HTR-8/SVneo (cell line): ENCODE measurements around the gene CFAP20DC.
"Not testable (repeated sequence)": the region's sequence is repeated elsewhere in the genome, so short reads cannot be mapped to it uniquely, and the experiment has no call there.

Source experiments
- DNase-seq: peaks from one replicate; pipeline ENCODE4 v3.0.0; 2011; ENCODE audit warnings: low spot score, mixed read lengths; ENCODE audit not compliant: insufficient read length
- FAIRE-seq: peaks from 2 replicates; lab custom pipeline; 2011; peaks lifted over from hg19 to GRCh38; lab: Jason Lieb, UNC

CFAP20DC gene

GRCh38 chr3:58708983-58709382 is 340.8 kb downstream of the CFAP20DC start:
- not testable (repeated sequence) for FAIRE-seq, DNase-seq

DNA sequence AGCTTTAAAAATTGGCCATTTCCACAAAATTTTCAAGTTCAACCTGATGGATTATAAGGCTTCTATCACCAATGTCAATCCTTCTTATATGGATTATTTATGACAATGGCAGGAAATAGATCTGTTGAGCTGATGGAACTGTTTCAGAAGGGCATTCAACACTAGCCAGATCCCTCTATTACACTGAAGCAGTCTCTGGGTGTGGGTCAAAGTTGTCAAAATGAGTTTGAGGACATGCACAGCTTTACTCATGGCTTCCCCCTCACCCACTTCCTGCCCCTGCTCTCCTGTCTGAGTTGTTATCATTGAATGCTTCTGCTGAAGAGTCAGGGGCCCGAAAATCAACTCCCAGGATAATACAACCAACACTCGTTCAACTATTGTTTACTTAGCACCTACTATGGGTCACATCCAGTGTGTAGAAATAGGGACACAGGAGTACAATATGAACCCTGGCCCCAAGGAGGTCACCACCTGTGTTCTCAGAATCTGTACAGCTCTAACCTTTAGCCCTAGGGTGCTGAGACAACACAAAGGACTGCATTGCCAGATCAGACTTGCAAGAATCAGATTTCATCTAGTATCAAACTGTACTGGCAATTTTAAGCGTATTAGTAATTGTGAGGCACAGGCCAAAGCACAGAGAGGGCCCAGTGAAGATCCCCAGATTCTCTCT is 341.6 kb downstream of the CFAP20DC start:
- FAIRE-seq (no peak), DNase-seq (no peak)

DNA sequence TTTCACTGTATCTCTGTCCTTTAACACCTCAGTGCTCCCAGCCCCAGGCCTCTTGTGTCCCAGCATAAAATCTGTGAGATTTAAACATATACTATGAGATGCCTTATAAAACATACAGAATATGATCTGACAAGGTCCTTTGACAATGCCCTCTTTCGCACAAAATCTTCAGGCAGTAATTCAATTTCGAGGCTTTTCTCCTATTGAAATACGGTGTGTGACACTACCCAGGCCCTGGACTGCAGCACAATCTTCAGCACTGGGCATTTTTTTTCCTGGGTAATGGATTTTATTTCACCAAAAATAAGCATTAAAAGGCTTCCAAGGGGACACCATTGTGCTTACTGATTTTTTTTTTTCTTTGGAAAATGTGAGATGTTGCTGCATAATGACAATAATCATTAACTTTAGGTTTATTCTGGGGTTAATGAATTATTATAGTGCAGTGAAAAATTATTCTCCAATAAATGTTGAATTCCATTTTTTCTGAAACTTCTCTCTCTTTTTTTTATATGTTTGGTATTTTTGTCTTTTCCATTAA is 342.4 kb downstream of the CFAP20DC start:
- no peak for FAIRE-seq

DNA sequence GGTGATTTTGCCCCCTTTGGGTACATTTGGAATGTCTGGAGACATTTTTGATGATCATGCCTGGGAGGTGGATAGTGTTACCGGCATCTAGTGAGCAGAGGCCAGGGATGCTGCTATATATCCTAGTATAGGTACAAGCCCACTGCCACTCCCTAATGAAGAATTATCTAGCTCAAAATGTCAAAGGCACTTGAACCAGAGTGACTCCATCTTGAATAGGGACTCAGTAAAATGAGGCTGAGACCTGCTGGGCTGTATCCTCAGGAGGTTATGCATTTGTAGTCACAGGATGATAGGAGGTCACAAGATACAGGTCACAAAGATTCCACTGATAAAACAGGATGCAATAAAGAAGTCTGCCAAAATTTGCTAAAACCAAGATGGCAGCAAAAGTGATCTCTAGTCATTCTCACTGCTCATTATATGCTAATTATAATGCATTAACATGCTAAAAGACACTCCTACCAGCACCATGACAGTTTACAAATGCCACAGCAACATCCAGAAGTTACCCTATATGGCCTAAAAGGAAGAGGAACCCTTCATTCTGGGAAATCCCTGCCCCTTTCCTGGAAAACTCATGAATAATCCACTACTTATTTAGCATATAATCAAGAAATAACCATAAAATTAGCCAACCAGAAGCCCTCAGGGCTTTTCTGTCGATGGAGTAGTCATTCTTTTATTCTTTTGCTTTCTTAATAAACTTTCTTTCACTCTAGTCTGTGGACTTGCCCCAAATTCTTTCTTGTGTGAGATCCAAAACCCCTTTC is 343.2 kb downstream of the CFAP20DC start:
- DNase-seq (no peak), FAIRE-seq (no peak)

More for the DNA sequence above, 342.4 kb downstream of the CFAP20DC start:
- no peak for DNase-seq

DNA sequence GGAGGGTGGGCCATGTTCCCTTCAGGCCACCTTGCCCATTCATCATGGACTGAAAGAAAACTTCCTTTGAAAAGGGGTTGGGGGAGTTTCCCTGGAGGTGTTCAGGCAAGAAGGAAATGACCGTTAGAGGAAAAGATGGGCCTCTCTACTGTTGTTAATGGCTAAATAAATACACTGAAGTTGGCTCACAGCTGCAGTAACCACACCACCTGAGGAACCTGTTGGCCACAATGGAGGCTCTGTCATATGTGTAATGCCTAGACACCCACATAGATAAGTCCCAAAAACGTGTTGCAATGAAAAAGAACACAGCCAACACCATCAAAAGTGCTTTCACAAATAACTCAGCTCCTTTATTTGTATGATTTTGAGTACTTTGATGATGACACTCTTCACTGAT is 345.1 kb downstream of the CFAP20DC start:
- DNase-seq: no peak
- FAIRE-seq: no peak

- FAIRE-seq, DNase-seq: not testable (repeated sequence)
Observed at GRCh38 chr3:58704304-58704703, 345.5 kb downstream of the CFAP20DC start.

DNA sequence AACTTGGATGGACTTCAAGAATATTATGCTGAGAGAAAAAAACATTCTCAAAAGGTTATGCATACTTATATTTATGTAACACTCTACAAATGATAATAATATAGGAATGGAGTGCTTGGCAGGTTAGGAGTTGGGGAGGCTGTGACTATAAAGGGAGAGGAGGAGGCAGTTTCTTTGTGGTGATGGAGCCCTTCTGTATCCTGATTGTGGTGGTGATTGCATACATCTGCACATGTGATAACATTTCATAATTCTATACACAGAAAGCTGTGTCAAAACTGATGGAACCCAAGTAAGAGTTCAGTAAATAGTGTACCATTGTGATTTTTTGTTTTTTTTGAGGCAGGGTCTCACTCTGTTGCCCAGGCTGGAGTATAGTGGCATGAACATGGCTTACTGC is 351.6 kb downstream of the CFAP20DC start:
- no peak for DNase-seq
- no peak for FAIRE-seq

DNA sequence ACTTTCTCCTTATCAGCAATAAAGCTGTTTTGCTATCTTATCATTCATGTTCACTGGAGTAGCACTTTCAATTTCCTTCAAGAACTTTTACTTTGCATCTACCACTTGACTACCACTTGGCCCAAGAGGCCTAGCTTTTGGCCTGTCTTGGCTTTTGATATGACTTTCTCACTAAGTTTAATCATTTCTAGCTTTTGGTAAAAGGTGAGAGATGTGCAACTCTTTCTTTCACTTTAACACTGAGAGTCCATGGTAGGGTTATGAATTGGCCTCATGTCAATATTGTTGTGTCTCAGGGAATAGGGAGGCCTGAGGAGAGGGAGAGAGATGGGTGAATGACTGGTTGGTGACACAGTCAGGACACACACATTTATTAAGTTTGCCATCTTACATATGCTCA is 352.3 kb downstream of the CFAP20DC start:
- FAIRE-seq: no peak

GRCh38 chr3:58696813-58697212 is 353.0 kb downstream of the CFAP20DC start:
- FAIRE-seq: not testable (repeated sequence)

More for the DNA sequence above, 352.3 kb downstream of the CFAP20DC start:
- DNase-seq: no peak

DNA sequence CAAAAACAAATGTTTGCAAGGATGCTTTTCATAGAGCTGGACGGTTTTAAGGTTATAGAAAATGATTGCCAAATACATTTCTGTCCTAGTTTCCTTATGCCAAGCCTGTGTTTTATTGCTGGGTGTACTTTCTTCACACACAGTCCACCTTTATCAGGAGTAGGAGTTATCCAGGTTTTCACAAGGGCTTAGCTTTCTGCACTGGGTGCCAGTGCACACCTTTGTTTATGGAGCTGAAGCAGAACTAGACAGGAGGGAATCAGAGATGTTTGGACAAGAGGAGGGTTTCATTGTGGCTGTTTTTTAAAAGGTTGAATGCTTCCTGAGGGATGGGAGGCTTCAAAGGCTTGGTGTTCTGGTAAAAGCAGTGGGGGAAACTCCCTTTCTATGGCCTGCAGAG is 353.7 kb downstream of the CFAP20DC start:
- DNase-seq: no peak
- no peak for FAIRE-seq

More at GRCh38 chr3:58696813-58697212, 353.0 kb downstream of the CFAP20DC start:
- DNase-seq: not testable (repeated sequence)

GRCh38 chr3:58695284-58695683 is 354.5 kb downstream of the CFAP20DC start:
- DNase-seq, FAIRE-seq: not testable (repeated sequence)

GRCh38 chr3:58693940-58694850 is 355.6 kb downstream of the CFAP20DC start:
- no peak for DNase-seq
- FAIRE-seq: no peak

- FAIRE-seq (no peak), DNase-seq (no peak)
Observed at GRCh38 chr3:58692484-58692883, 357.3 kb downstream of the CFAP20DC start.
